ENCODE data around the gene PSMA3.
A peak's percentile ranks its signal among the peaks of the same experiment; 100 is the strongest.
"Not testable (repeated sequence)": the region's sequence is repeated elsewhere in the genome, so short reads cannot be mapped to it uniquely, and the experiment has no call there.

PSMA3 gene

DNA sequence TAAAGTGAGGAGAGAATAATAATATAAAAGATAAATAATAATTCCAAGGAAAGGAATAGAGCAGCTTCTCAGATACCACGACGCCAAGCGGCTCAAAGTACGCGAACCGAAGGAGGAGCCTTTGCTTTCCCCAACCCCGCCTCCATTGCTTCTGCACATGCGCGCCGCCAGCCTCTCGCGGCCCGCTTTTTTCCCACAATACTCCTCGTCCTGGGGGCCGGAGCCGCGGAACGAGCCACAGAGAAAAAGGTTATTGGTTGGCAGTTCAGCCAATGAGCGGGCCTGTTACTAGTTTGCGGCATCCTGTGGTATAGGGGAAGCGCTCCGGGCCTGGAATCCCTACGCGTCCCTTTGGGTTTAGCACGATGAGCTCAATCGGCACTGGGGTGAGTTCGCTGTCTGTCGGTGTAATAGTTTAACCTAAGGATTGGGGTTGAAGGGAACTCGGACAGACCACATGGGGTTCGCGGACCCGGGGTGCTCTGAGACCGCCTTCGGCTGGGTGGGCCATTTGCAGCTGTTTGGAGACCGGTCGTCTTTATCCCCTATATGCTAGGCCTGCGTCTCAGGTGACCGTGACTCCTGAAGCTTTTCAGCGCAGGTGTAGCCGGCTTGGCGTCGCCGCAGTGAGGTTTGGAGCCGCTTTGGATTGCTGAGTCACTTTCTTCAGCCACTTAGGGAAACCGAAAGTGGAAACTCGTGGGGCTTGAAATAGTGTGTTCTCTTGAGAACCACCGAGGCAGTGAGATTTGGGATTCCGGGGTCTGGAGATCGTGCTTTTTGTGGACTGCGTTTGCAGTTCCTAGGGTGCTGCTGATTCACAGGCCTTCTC, at the start of gene PSMA3:
Gene PSMA3, plus strand, starts transcription at position 288 of the 832 bp plus-strand sequence. Its CDS starts 78 bp downstream, at position 366.
- DNase-seq: peak; percentile 97 to 98

DNA sequence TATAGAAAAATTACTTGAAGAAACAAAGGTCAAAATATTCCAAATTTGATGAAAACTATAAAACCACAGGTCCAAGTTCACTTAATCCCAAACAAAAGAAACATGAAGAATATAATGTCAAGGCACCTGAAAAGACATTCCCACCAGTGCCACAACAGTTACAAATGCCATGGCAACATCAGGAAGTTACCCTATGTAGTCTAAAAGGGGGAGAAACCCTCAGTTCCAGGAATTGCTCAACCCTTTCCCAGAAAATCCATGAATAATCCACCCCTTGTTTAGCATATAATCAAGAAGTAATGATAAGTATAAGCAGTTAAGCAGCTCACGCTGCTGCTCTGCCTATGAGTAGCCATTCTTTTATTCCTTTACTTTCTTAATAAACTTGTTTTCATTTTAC, 48.4 kb upstream of the PSMA3 start:
- DNase-seq: no peak

DNA sequence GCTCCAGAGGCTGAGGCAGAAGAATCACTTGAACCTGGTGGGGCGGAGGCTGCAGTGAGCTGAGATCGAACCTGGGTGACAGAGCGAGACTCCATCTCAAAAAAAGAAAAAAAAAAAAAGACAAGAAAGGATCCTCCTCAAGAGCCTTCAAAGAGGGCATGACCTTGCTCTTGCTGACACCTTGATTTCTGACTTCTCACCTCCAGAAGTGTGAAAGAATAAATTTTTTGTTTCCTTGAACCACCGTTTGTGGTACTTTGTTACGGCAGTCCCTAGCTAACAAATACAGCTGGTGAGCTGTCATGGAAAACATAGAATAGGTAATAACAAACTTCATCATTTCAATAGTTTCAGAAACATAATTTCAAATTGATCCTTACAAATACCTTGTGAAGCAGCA, 46.6 kb upstream of the PSMA3 start:
- no peak for DNase-seq

DNA sequence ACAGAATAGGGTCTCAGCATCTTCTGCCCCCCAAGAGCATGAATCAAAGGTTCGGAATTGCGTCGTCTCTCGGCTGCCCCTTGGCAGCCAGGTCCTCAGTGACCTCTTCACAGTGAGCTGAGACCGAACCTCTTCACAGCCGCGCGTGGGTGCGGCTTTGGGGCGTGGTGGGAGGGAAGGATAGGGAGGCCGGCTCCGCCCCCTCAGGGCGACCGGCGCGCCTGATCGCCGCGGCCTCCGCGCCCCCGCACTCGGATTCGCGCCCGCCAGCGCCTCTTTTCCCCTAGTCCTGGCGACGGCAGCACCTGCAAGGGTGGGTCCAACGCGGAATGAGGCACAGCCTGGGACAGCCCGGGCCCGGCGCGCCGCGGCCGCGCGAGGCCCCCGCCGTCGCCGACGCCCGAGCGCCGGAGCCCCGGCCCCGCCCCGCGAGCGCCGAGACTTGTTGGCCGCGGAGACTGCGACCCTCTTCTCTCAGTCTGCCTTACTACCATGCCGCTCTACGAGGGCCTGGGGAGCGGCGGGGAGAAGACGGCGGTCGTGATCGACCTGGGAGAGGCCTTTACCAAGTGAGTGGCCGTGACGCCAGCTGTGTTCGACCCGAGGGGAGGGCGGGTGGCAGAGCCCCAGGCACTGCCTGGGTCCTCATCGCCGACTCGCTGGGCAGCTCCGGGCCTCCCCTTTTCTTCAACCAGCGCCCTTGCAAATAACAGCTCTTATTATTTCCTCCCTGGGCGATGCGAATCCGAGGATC, 44.7 kb upstream of the PSMA3 start, which contains the start of gene ACTR10:
Gene ACTR10, plus strand, starts transcription at position 424 of the 754 bp plus-strand sequence. Its CDS starts 69 bp downstream, at position 493.
- DNase-seq: peak; percentile 87 to 94

DNA sequence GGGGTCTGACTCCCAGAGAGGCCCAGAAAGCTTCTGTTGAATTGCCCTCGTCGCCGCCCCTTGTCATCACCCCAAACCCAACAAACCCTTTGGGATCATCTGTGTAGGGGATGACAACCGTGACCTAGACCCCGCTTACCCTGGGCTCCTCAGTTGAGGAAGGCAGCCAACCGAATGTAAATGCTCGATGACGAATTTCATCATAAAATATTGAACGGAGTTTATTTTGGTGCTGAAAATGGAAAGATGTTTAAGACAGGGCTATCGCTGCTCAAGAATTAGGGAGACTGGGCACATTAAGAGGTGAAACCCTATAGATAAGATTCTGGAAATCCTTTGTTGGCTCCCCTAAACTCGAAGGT, 44.2 kb upstream of the PSMA3 start:
- DNase-seq: peak in 1 of 2 experiments; percentile 7

DNA sequence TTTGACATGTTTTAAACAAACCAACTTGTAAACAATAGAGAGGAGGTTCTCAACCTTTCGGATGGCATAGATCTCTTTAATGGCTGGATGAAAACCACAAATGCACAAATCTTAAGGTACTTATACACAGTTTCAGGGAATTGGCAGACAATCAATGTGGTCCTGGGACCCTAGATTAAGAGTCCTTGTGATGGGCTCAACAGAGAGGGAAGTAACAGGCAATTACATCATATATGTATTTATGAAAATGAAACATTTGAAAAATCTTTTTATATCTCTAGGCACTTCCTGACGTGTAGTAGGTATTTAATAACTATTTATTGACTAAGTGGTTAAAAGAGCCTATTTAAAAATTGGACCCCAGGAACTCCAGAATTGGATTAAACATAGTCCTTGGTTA, 43.8 kb upstream of the PSMA3 start:
- no peak for DNase-seq

DNA sequence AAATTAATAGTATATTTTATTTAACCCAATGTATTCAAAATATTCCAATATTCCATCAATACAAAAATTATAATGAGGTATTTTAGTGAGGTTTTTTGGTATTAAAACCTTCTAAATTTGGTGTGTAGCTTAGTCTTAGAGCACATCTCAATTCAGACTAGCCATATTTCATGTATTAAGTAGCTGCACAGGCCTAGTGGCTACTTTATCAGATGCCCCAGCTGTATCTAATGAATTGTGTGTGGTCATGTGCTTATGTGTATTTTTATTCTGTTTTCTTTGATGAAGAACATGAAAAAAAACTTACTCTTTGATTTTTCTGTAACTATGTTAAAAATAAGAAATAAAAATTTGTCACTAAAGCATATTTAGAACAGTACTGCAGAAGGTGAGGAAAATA, 31.5 kb upstream of the PSMA3 start:
- no peak for DNase-seq

DNA sequence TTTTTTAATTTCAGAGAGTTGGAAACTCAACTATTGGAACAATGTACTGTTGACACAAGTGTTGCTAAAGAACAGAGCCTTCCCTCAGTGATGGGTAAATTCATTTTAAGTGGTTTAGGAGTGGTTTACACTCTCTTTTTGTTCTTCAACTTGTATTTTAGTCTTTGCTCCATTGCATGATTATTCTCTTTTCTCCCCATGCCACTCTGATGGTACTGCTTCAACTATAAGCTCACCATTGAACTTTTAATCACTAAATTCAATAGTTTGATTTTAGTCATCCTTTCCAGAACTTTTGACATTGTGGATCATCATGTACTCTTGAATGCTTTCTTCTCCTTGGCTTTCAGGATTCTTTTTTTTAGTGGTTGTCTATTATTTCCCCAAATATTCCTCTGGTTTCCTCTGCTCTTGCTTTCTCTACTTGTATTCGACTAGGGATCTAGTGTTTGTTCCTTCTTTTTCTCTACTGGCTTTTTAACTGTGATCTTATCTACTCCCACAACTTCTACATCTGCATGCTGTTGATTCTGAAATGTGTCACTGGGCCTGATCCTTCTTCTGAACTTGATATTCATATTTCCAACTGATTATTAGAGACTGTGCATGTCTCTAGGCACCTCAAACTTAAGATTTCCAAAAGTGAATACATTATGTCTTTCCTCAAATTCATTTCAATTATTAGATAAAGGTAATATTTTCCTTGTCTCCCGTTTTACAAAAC, 29.3 kb upstream of the PSMA3 start:
- no peak for DNase-seq

DNA sequence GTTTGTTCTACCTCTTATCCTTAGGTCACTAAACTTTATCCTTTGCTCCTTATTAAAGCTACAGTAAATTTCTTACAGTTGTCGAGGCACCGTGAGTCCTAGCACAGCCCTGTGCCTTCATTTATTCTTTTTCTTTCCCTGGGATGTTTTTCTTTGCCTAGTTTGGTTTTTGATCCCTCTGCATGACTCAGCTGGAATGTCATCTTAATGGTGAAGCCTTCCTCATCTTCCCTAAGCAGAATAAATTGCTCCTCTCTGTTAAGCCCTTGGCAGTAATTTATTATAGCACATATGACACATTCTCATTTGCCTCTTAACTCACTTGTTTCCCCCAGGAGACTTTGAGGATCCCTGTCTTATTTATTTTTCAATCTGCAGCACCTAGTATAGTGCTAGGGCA, 28.1 kb upstream of the PSMA3 start:
- DNase-seq: no peak

DNA sequence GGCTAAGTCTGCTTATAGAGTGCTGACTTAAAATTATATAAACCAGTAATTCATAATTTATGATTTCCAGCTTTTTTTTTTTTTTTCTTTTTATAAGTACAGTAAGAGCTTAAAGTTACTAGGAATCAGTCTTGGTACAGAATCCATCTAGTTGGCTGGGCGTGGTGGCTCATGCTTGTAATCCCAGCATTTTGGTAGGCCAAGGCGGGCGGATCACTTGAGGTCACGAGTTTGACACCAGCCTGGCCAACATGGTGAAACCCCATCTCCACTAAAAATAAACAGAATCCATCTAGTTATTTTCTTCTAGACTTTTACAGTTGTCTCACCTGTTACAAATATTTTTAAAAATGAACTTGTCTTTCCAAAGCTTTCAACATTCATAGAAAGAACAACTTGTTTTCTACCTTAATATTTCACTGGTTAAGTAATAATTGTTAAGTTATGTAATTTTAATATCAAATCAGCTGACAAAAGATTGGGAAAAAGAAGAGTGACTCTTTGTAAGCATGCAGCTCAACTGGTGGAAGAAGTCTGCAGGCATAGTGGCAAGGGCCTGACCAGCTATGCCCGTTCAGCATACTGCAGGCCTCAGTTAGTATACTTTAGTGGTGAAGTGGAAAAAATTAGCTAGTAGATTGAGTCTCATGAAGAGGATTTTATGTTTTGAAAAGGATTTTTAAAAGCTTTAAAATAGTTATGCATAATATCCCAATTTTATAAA, 17.4 kb upstream of the PSMA3 start:
- no peak for DNase-seq

DNA sequence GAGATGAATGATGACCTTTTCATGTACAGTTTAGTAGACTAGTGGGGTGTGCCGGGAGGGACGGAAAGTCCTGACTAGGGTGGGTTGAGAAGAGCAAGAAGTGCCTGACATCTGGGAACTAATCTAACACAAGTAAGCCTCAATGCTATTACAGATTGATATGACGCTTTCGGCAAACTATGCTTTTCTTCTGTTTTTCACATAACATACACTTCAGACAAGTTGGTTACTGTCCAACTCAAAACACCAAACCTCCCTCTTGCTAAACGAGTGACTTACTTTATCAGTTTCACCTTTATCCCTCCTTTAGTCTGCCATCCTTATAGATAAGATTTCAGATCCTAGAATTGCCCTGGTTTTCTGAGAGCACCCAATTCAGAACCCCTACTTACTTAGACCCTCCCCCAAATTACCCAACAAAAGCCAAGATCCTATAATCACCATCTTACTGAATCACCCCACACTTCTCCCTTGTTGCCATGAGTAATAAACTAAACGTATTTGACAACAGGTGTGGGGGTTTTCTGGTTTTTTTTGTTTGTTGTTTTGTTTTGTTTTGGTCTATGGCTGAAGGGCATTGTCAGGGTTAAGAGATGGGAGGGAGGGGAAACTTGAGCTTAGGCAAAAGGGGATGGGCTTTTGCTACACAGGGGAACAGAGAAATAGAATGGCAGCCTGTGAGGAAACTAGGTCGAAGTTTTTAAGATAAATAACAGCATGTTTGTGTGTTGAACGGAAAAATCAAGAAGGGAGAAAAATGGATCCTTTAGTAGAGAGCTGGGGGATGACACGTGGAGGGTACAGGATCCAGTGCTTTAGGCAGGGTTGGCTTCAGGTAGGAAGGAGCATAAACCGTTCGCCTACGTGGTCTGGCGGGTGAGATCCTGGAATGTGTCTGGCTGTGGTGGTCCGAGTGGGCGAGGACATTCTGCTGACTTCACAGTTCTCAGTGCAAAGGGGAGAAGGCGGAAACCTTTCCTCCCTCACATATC, 6.1 kb upstream of the PSMA3 start:
- DNase-seq: no peak

DNA sequence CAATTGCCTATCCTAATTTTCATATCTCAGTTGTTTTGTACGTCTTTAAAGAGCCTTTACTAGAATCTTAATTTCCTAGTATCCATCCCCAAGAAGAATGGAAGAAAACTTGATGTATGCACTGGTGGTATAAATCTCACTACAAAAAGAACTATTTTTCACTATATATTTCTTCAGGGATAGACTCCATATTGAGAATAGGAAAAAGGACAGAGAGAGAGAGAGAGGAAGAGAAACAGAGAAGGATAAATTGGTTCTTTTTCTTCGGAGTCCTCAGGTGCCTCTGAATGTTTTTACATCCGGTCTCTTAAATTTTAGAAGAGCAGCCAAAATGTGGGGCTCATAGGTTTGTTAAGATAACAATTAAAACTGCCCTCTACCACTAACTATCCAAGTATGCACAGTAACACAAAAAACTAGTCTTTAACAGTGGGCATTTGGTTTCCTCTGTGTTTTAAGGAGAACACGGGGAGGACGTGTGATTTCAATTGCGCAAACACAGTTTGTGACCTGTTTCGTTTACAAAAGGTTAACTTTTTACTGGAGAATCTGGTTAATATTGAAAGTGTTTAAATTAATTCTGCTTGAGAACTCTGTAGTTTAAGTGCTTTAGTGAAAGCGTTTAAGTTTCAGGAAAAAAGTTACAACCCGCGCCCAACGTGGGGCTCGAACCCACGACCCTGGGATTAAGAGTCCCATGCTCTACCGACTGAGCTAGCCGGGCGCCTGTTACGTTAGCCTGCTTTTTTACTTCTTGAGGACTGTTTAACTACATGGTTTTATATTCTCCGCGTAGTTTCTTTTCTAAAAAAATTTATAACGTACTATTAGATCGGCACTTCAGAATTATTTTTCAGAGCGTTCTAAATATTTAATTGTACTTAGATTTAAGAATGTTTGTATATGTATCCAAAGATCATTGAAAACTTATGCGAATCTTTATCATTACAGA, 5.1 kb upstream of the PSMA3 start:
- peak; percentile 26 to 27 for DNase-seq

DNA sequence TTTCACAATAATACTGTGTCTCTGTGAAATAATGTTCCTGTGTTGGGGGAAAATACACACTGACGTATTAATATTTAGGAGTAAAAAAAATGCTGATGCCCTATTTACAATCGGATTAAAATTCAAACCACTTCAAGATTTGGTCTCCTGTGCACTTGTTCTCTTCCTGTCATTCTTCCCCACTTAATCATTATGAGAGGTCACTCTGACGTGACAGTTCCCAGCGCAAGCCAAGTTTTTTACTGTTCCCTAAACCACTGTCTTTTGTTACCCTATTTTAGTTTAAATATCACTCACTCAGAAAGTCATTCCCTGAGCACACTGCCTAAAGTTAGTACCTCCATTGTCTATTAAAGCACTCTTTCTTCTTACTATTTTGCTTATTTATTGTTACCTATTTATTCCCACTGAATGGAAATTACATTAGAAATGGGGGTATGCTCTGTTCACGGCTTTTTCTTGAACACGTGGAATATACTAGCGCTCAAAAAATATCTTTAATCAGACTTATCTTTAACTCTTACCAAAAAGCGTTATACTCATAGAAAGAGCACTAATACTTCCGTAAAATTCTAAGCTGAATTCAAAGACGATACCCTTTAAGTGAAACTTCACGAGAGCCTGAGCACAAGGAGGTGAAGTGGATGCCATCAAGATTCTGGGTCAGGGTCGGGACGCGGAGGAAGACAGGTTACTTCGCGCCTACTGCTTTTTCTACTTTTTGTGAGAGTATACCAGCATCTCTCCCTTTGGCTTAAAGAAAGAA, 670 bp upstream of the PSMA3 start:
- DNase-seq: peak; percentile 71

DNA sequence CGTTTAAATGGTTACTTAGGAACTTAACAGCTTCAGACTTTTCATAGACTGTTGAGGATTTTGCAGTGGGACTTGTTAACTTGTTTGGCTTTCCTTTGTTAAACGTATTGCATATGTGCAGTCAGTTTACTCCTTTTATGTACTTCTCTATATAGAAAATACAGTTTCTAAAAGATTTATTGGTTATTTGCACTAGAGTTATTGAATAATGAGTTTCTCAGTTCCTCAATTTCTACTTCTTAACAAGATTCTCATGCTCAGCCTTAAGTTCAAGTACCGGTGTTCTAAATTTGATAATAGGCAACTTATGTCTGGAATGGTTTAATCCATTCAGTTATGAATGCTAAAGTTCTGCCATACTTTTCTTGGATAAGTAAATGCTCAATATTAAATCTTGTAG, 919 bp downstream of the PSMA3 start:
- DNase-seq: no peak

DNA sequence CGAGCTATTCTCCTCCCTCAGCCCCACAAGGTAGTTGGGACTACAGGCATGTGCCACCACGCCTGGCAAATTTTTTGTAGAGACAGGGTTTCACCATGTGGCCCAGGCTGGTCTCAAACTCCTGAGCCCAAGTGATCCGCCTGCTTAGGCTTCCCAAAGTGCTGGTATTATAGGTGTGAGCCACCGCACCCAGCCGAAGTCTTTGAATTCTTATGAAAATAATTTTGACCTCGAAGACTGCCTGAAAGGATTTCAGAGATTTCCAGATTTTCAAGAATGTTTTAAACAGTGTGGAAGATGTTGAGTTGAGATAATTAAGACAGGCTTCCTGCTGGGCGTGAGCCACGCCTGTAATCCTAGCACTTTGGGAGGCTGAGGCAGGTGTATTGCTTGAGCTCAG, 5.0 kb downstream of the PSMA3 start:
- DNase-seq: no peak

DNA sequence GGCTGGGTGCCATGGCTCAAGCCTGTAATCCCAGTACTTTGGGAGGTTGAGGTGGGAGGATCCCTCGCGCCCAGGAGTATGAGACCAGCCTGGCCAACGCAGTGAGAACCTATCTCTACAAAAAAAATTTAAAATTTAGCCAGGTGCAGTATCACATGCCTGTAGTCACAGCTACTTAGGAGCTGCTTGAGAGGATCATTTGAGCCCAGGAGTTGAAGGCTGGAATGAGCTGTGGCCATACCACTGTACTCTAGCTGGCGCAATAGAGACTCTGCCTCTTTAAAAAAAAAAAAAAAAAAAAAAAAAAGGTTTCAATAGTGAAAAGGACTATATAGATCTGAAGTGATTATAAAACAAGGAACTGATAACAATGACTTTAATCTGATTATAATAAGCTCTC, 13.5 kb downstream of the PSMA3 start:
- DNase-seq: no peak

DNA sequence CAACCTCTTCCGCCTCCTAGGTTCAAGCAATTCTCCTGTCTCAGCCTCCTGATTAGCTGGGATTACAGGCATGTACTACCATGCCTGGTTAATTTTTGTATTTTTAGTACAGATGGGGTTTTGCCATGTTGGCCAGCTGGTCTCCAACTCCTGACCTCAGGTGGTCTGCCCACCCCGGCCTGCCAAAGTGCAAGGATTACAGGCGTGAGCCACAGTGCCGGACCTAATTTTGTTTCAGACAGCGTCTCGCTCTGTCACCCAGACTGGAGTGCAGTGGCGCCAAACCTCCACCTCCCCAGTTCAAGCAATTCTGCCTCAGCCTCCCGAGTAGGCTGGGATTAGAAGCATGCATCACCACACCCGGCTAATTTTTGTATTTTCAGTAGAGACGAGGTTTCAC, 17.4 kb downstream of the PSMA3 start:
- DNase-seq: not testable (repeated sequence)

DNA sequence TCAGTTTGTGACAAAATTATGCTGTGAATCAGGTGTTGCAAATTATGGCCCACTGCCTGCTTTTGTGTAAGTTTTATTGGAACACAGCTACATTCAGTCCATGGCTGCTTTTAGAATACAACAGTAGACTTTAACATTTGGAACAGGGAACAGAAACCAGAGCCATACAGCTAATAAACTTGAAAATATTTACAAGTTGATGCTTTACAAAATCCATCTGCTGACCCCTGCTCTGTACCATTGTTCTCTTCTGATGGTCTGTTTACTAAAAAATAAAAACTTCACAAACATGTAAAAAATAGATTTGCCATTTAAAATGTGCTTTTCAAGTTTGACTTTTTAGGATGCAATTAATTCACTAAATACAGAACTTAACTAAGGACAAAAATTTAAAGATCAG, 20.8 kb downstream of the PSMA3 start:
- DNase-seq: no peak

DNA sequence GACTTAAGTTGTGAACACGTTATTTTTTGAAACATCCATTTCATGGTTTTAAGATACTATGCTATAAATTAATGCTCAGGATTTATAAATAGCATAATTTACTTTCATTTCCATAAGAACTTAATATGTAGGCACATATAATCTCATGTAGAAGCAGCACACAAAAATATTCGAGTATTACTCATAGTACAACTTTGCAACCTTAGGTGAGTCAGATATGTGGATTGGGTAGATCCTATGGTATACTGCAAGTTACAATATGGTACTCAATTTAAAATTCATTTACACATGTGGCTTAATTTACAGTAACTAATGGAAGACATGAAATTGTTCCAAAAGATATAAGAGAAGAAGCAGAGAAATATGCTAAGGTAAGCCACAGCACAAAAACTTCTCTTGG, 26.0 kb downstream of the PSMA3 start:
- no peak for DNase-seq

Measured in SHP77 (cell line).